Measurements from ENCODE around the gene CXCR3. TPM values are rescaled to one million over a fixed set of nuclear protein-coding genes. Genes with fewer than 3 reads are reported as not detected.

CXCR3 gene
- total RNA-seq, 1 donor from 2014 or later = not detected

GRCh38 chrX:71627588-71628404 is 9.5 kb upstream of the CXCR3 start:
- Mint-ChIP-seq H3K36me3 (ENCODE audit: unreplicated experiment) (no peaks in the 10 kb centered on the region), H3K9me3 (ENCODE audit: unreplicated experiment) (peaks cover 5% of the 10 kb centered on the region), H3K4me3 (ENCODE audit: unreplicated experiment) (no peak overlapping the region), H3K27me3 (ENCODE audit: unreplicated experiment) (no peaks in the 10 kb centered on the region), H3K27ac (ENCODE audit: unreplicated experiment) (no peak overlapping the region), H3K4me1 (ENCODE audit: unreplicated experiment) (no peaks in the 10 kb centered on the region)
- no peak for TF ChIP-seq CTCF (IDR thresholded peaks at IDR 0.05)
- DNase-seq (ENCODE audit: extremely low spot score, unreplicated experiment) = no peak

DNA sequence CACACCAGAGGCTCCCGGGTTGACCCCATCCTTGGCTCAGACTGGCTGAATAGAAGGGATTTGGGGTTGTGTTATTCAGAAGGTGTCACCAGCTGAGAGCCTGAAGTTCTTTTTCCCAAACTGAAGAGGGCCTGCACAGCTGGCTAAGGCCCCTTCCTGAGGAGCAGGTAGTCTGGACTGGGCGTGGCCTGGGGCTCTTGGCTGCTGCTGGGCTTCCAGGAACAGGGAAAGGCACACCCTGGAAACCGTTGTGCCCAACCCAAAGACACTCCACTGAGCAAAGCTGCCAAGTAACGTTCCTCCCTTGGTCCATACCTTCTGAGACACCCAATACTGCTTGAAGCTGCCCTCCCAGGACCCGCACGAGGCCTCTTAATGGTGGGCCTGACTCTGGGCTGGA is 8.3 kb upstream of the CXCR3 start:
- Mint-ChIP-seq H3K27me3 (ENCODE audit: unreplicated experiment) (no peaks in the 10 kb centered on the region), H3K27ac (ENCODE audit: unreplicated experiment) (peak overlapping the region; percentile 68), H3K9me3 (ENCODE audit: unreplicated experiment) (no peaks in the 10 kb centered on the region), H3K36me3 (ENCODE audit: unreplicated experiment) (no peaks in the 10 kb centered on the region), H3K4me3 (ENCODE audit: unreplicated experiment) (no peak overlapping the region), H3K4me1 (ENCODE audit: unreplicated experiment) (no peaks in the 10 kb centered on the region)
- no peak for DNase-seq (ENCODE audit: extremely low spot score, unreplicated experiment)
- no peak for TF ChIP-seq CTCF (IDR thresholded peaks at IDR 0.05)

- TF ChIP-seq CTCF (IDR thresholded peaks at IDR 0.05) = no peak
- Mint-ChIP-seq H3K36me3 (ENCODE audit: unreplicated experiment) (no peaks in the 10 kb centered on the region), H3K9me3 (ENCODE audit: unreplicated experiment) (no peaks in the 10 kb centered on the region), H3K27ac (ENCODE audit: unreplicated experiment) (no peak overlapping the region), H3K4me3 (ENCODE audit: unreplicated experiment) (no peak overlapping the region), H3K4me1 (ENCODE audit: unreplicated experiment) (no peaks in the 10 kb centered on the region), H3K27me3 (ENCODE audit: unreplicated experiment) (no peaks in the 10 kb centered on the region)
- DNase-seq (ENCODE audit: extremely low spot score, unreplicated experiment) = no peak
These were observed 7.2 kb upstream of the CXCR3 start for GRCh38 chrX:71625471-71625870.

DNA sequence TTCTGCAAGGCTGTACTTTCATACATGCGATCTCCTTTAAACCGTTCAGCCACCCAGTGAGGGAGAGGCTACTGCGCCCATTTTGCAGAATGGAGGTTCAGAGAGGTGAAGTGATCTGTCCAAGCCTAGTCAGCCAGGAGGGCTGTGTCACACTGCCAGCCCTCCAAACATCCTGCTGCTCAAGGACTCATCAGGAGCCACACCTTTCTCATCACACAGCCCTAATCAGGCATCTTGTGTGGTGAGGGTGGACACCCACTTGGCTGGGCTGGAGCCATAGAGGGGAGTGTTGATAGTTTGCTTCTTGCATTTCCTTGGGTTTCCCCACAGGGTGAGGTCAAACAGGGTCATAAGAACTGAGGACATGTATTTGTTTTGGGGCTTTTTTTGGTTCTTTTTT is 5.4 kb upstream of the CXCR3 start:
- Mint-ChIP-seq H3K4me3 (ENCODE audit: unreplicated experiment) (no peak overlapping the region), H3K36me3 (ENCODE audit: unreplicated experiment) (no peaks in the 10 kb centered on the region), H3K4me1 (ENCODE audit: unreplicated experiment) (no peaks in the 10 kb centered on the region), H3K27me3 (ENCODE audit: unreplicated experiment) (no peaks in the 10 kb centered on the region), H3K9me3 (ENCODE audit: unreplicated experiment) (no peaks in the 10 kb centered on the region), H3K27ac (ENCODE audit: unreplicated experiment) (no peak overlapping the region)
- TF ChIP-seq CTCF (IDR thresholded peaks at IDR 0.05) = no peak
- no peak for DNase-seq (ENCODE audit: extremely low spot score, unreplicated experiment)

- H3K4me3 Mint-ChIP-seq (ENCODE audit: unreplicated experiment) = no peak overlapping the region
- H3K9me3 Mint-ChIP-seq (ENCODE audit: unreplicated experiment) = no peaks in the 10 kb centered on the region
- H3K4me1 Mint-ChIP-seq (ENCODE audit: unreplicated experiment) = no peaks in the 10 kb centered on the region
- H3K27ac Mint-ChIP-seq (ENCODE audit: unreplicated experiment) = peak overlapping the region; percentile 34
- no peak for DNase-seq (ENCODE audit: extremely low spot score, unreplicated experiment)
- no peaks in the 10 kb centered on the region for H3K27me3 Mint-ChIP-seq (ENCODE audit: unreplicated experiment)
- no peak for TF ChIP-seq CTCF (IDR thresholded peaks at IDR 0.05)
- no peaks in the 10 kb centered on the region for H3K36me3 Mint-ChIP-seq (ENCODE audit: unreplicated experiment)
These were observed 4.5 kb upstream of the CXCR3 start for GRCh38 chrX:71622576-71623450.

Data from osteocyte (in vitro differentiated cells).